Cardiac muscle cell (in vitro differentiated cells and primary cell): Measurements from ENCODE around the gene MYO1E. TPM values are rescaled to one million over a fixed set of nuclear protein-coding genes. Genes with fewer than 3 reads are reported as not detected.
A peak's percentile ranks its signal among the peaks of the same experiment; 100 is the strongest.

ENCODE experiments used
- DNase-seq, 2 donors: peaks; one replicate each; pipeline versions ENCODE4 v3.0.0 to v3.0.0-alpha.2; 2010 to 2017; ENCODE audit warnings: low read depth in 1 of 2, low spot score in 1 of 2
- H3K27ac ChIP-seq: fragments of 200-600 bp; sonication (generic); 2 replicates; pipeline ENCODE4 v1.5.1; 2016
- H3K27me3 ChIP-seq: fragments of 200-600 bp; sonication (generic); 2 replicates; pipeline ENCODE4 v1.6.0; 2016; ENCODE audit warnings: control low read depth
- H3K36me3 ChIP-seq: fragments of 200-600 bp; sonication (generic); 2 replicates; pipeline ENCODE4 v1.5.1; 2016; ENCODE audit warnings: control low read depth
- H3K4me1 ChIP-seq: fragments of 200-600 bp; sonication (generic); 2 replicates; pipeline ENCODE4 v1.8.1; 2017; ENCODE audit warnings: low read depth, mild to moderate bottlenecking, mixed run types
- H3K4me3 ChIP-seq: fragments of 200-600 bp; sonication (generic); 2 replicates; pipeline ENCODE4 v1.5.1; 2016; ENCODE audit warnings: mild to moderate bottlenecking
- H3K9me3 ChIP-seq: fragments of 200-600 bp; sonication (generic); 2 replicates; pipeline ENCODE4 v1.5.1; 2017; ENCODE audit warnings: low read depth, mild to moderate bottlenecking, control low read depth
- CTCF ChIP-seq: IDR thresholded peaks from 2 replicates; pipeline ENCODE4 v1.5.1; 2012; ENCODE audit warnings: low read depth, mild to moderate bottlenecking, low read length
- polyA plus RNA-seq: library from polyadenylated mRNA; unstranded; fragments of >200 nt; fragmentation: Nextera tagmentation; extraction: Ambion mirVana; gene quantifications from 2 replicates; pipeline ENCODE4 v1.2.1, GENCODE V29; 2016
- total RNA-seq: library from RNA; depleted of rRNA; stranded (reverse); fragments of >200 nt; gene quantifications from 2 replicates; pipeline ENCODE4 v1.2.3, GENCODE V29; 2016

The MYO1E gene
- total and polyA plus RNA-seq, 2 experiments from 2014 or later = 22.0 to 27.7 TPM

- no peaks in the 10 kb centered on the region for H3K9me3 ChIP-seq
- no peaks in the 10 kb centered on the region for H3K4me1 ChIP-seq
- H3K36me3 ChIP-seq = no peaks in the 10 kb centered on the region
- H3K27me3 ChIP-seq = peaks cover 16% of the 10 kb centered on the region
- no peak for DNase-seq
- no peak overlapping the region for H3K27ac ChIP-seq
- no peak overlapping the region for H3K4me3 ChIP-seq
- TF ChIP-seq CTCF = no peak
Measured at GRCh38 chr15:59413577-59413976, 40.9 kb upstream of the MYO1E start.

GRCh38 chr15:59410391-59410896 is 37.8 kb upstream of the MYO1E start:
- Histone ChIP-seq H3K4me1 (no peaks in the 10 kb centered on the region), H3K4me3 (no peak overlapping the region), H3K27ac (no peak overlapping the region), H3K9me3 (no peaks in the 10 kb centered on the region), H3K36me3 (no peaks in the 10 kb centered on the region), H3K27me3 (peaks cover 3% of the 10 kb centered on the region)
- peak in 1 of 2 donors; percentile 12 for DNase-seq
- no peak for TF ChIP-seq CTCF

GRCh38 chr15:59407946-59408345 is 35.3 kb upstream of the MYO1E start:
- Histone ChIP-seq H3K9me3 (no peaks in the 10 kb centered on the region), H3K4me3 (no peak overlapping the region), H3K36me3 (no peaks in the 10 kb centered on the region), H3K27me3 (peaks cover 3% of the 10 kb centered on the region), H3K27ac (no peak overlapping the region), H3K4me1 (no peaks in the 10 kb centered on the region)
- DNase-seq = no peak
- TF ChIP-seq CTCF = no peak

GRCh38 chr15:59406446-59406845 is 33.8 kb upstream of the MYO1E start:
- no peak for DNase-seq
- Histone ChIP-seq H3K27ac (no peak overlapping the region), H3K4me3 (no peak overlapping the region), H3K4me1 (no peaks in the 10 kb centered on the region), H3K27me3 (peaks cover 3% of the 10 kb centered on the region), H3K9me3 (no peaks in the 10 kb centered on the region), H3K36me3 (no peaks in the 10 kb centered on the region)
- no peak for TF ChIP-seq CTCF

- H3K36me3 ChIP-seq = no peaks in the 10 kb centered on the region
- H3K9me3 ChIP-seq = no peaks in the 10 kb centered on the region
- H3K27ac ChIP-seq = no peak overlapping the region
- H3K27me3 ChIP-seq = peaks cover 3% of the 10 kb centered on the region
- no peak overlapping the region for H3K4me3 ChIP-seq
- no peak for TF ChIP-seq CTCF
- no peak for DNase-seq
- no peaks in the 10 kb centered on the region for H3K4me1 ChIP-seq
Measured at GRCh38 chr15:59405079-59405478, 32.4 kb upstream of the MYO1E start.
